GM23338 (cell line): Measurements from ENCODE around the gene HCN1. TPM values are rescaled to one million over a fixed set of nuclear protein-coding genes. Genes with fewer than 3 reads are reported as not detected.

Source experiments
- ATAC-seq: fragments of 200-7000 bp; cut with Tn5 transposase; 3 replicates; pipeline ENCODE4 v1.9.1; 2020
- DNase-seq: peaks from one replicate; pipeline ENCODE4 v3.0.0-alpha.2; 2015; ENCODE audit warnings: low spot score
- H2AFZ ChIP-seq: fragments of 200-600 bp; sonication (generic); 2 replicates; pipeline ENCODE4 v1.8.0; 2016; ENCODE audit warnings: antibody characterized with exemption, mild to moderate bottlenecking, moderate library complexity
- H3F3A ChIP-seq: fragments of 200-600 bp; sonication (generic); replicated peaks from 2 replicates; pipeline ENCODE4 v1.8.0; 2017; ENCODE audit warnings: antibody characterized with exemption, mixed run types, low read depth
- H3K27ac ChIP-seq: fragments of 200-600 bp; sonication (generic); 2 replicates; pipeline ENCODE4 v1.6.1; 2016; ENCODE audit warnings: low read depth
- H3K27me3 ChIP-seq: fragments of 200-600 bp; sonication (generic); 2 replicates; pipeline ENCODE4 v1.8.0; 2016; ENCODE audit warnings: mild to moderate bottlenecking, mixed run types, moderate library complexity; ENCODE audit not compliant: insufficient read depth
- H3K36me3 ChIP-seq: fragments of 200-600 bp; sonication (generic); 2 replicates; pipeline ENCODE4 v1.8.0; 2016; ENCODE audit warnings: mild to moderate bottlenecking; ENCODE audit not compliant: insufficient read depth
- H3K4me1 ChIP-seq: fragments of 200-600 bp; sonication (generic); 2 replicates; pipeline ENCODE4 v1.8.0; 2016; ENCODE audit warnings: mild to moderate bottlenecking, moderate library complexity; ENCODE audit not compliant: insufficient read depth
- H3K4me2 ChIP-seq: fragments of 200-600 bp; sonication (generic); 2 replicates; pipeline ENCODE4 v1.7.1; 2017; ENCODE audit warnings: mixed run types
- H3K4me3 ChIP-seq: fragments of 200-600 bp; sonication (generic); 2 replicates; pipeline ENCODE4 v1.6.1; 2016; ENCODE audit warnings: mixed run types
- H3K79me2 ChIP-seq: fragments of 200-600 bp; sonication (generic); replicated peaks from 2 replicates; pipeline ENCODE4 v1.8.0; 2017; ENCODE audit warnings: mild to moderate bottlenecking; ENCODE audit not compliant: insufficient read depth
- H3K9me2 ChIP-seq: fragments of 200-600 bp; sonication (generic); 2 replicates; pipeline ENCODE4 v1.8.0; 2017; ENCODE audit not compliant: insufficient read depth
- H4K20me1 ChIP-seq: fragments of 200-600 bp; sonication (generic); replicated peaks from 2 replicates; pipeline ENCODE4 v1.8.0; 2017; ENCODE audit warnings: mild to moderate bottlenecking; ENCODE audit not compliant: insufficient read depth
- H3K27ac Mint-ChIP-seq: 2 replicates; pipeline ENCODE4 v1.8.0; 2020; ENCODE audit warnings: inconsistent platforms, mild to moderate bottlenecking, moderate library complexity, mixed read lengths
- H3K27me3 Mint-ChIP-seq: 3 replicates; pipeline ENCODE4 v1.8.0; 2022; ENCODE audit warnings: low read depth, mild to moderate bottlenecking, moderate library complexity, mixed read lengths, inconsistent platforms; ENCODE audit not compliant: insufficient read depth, poor library complexity
- H3K36me3 Mint-ChIP-seq: 3 replicates; pipeline ENCODE4 v1.8.0; 2021; ENCODE audit warnings: low read depth, mild to moderate bottlenecking, inconsistent platforms, moderate library complexity, mixed read lengths
- H3K4me1 Mint-ChIP-seq: 3 replicates; pipeline ENCODE4 v1.8.0; 2020; ENCODE audit warnings: mild to moderate bottlenecking, inconsistent platforms, mixed read lengths
- H3K4me3 Mint-ChIP-seq: 3 replicates; pipeline ENCODE4 v1.8.0; 2021; ENCODE audit warnings: moderate library complexity, mild to moderate bottlenecking, inconsistent platforms, mixed read lengths
- H3K9me3 Mint-ChIP-seq: 3 replicates; pipeline ENCODE4 v1.8.0; 2020; ENCODE audit warnings: moderate library complexity, mild to moderate bottlenecking, inconsistent platforms, mixed read lengths
- CREB1 ChIP-seq: fragments of 250-450 bp; sonication (Bioruptor Pico); IDR thresholded peaks from 2 replicates; pipeline ENCODE4 v1.5.0; 2020; ENCODE audit warnings: low read depth, mild to moderate bottlenecking, moderate library complexity
- CTCF ChIP-seq, 2 experiments: fragments of 200-600 bp in 1 of 2; sonication (generic) in 1 of 2; conservative IDR thresholded peaks; 2 replicates each; pipeline versions ENCODE4 v1.5.1 to v1.6.1; 2016 to 2017; ENCODE audit warnings: antibody characterized with exemption in 2 of 2, low read depth in 2 of 2, mild to moderate bottlenecking in 2 of 2, moderate library complexity in 1 of 2
- ETS1 ChIP-seq: IDR thresholded peaks from 2 replicates; pipeline ENCODE4 v1.6.1; 2016; ENCODE audit warnings: antibody characterized with exemption
- EZH2 ChIP-seq: fragments of 200-600 bp; sonication (generic); IDR thresholded peaks from one replicate; pipeline ENCODE4 v1.8.0; 2017; ENCODE audit warnings: antibody characterized with exemption, mild to moderate bottlenecking, low read depth; ENCODE audit not compliant: unreplicated experiment
- EZH2phosphoT487 ChIP-seq: fragments of 200-600 bp; sonication (generic); IDR thresholded peaks from one replicate; pipeline ENCODE4 v1.8.1; 2018; ENCODE audit warnings: antibody characterized with exemption; ENCODE audit not compliant: unreplicated experiment
- JUNB ChIP-seq: IDR thresholded peaks from one replicate; pipeline ENCODE4 v1.6.1; 2016; ENCODE audit warnings: antibody characterized with exemption; ENCODE audit not compliant: unreplicated experiment
- NANOG ChIP-seq: IDR thresholded peaks from 2 replicates; pipeline ENCODE4 v1.6.1; 2016; ENCODE audit warnings: antibody characterized with exemption, borderline replicate concordance
- POLR2AphosphoS5 ChIP-seq: IDR thresholded peaks from 2 replicates; pipeline ENCODE4 v1.6.1; 2016; ENCODE audit warnings: antibody characterized with exemption, low read depth
- REST ChIP-seq: IDR thresholded peaks from one replicate; pipeline ENCODE4 v1.6.1; 2018; ENCODE audit warnings: antibody characterized with exemption; ENCODE audit not compliant: unreplicated experiment
- STAT1 ChIP-seq: IDR thresholded peaks from one replicate; pipeline ENCODE4 v1.6.1; 2016; ENCODE audit warnings: antibody characterized with exemption; ENCODE audit not compliant: unreplicated experiment
- ZNF114 ChIP-seq: fragments of 250-450 bp; sonication (Bioruptor Pico); IDR thresholded peaks from 2 replicates; pipeline ENCODE4 v1.5.0; 2020; ENCODE audit warnings: mild to moderate bottlenecking, moderate library complexity
- ZNF331 ChIP-seq: fragments of 250-450 bp; sonication (Bioruptor Pico); IDR thresholded peaks from 2 replicates; pipeline ENCODE4 v1.5.0; 2020; ENCODE audit warnings: low read depth, mild to moderate bottlenecking, moderate library complexity
- ZNF462 ChIP-seq: fragments of 250-450 bp; sonication (Bioruptor Pico); IDR thresholded peaks from 2 replicates; pipeline ENCODE4 v1.5.0; 2020; ENCODE audit warnings: mild to moderate bottlenecking, moderate library complexity
- polyA plus RNA-seq: library from polyadenylated mRNA; unstranded; fragments of >200 nt; fragmentation: Nextera tagmentation; extraction: Ambion mirVana; gene quantifications from 2 replicates; pipeline ENCODE4 v1.2.1, GENCODE V29; 2016
- total RNA-seq: library from RNA; depleted of rRNA; stranded (reverse); fragments of >200 nt; shearing (Covaris generic); gene quantifications from 2 replicates; pipeline ENCODE4 v1.2.3, GENCODE V29; 2014

The HCN1 gene
- total and polyA plus RNA-seq, 2 experiments from 2014 or later: 2.8 to 6.9 TPM

- no peaks in the 10 kb centered on the region; the same call in 1 of the 2 replicates for H3K9me2 ChIP-seq
- H3K27me3 ChIP-seq: no peaks in the 10 kb centered on the region
- H3K4me3 ChIP-seq: no peak overlapping the region
- DNase-seq (no peak), ATAC-seq (no peak)
- no peak overlapping the region for H2AFZ ChIP-seq
- H3K9me3 Mint-ChIP-seq: no peaks in the 10 kb centered on the region
- H3K27me3 Mint-ChIP-seq: peaks cover 2% of the 10 kb centered on the region
- H3K4me1 Mint-ChIP-seq: peaks cover 10% of the 10 kb centered on the region; the same call in 2 of the 3 replicates
- no peak overlapping the region for H3K27ac Mint-ChIP-seq
- no peaks in the 10 kb centered on the region for H4K20me1 ChIP-seq
- no peaks in the 10 kb centered on the region for H3K36me3 ChIP-seq
- no peaks in the 10 kb centered on the region for H3K79me2 ChIP-seq
- H3K27ac ChIP-seq: no peak overlapping the region
- no peak overlapping the region for H3K4me3 Mint-ChIP-seq
- H3K36me3 Mint-ChIP-seq: no peaks in the 10 kb centered on the region
- TF ChIP-seq CREB1 (no peak), REST (no peak), ZNF331 (CRISPR knock-in tag) (no peak), EZH2phosphoT487 (no peak), ZNF114 (no peak), ZNF462 (no peak), POLR2AphosphoS5 (no peak), ETS1 (no peak), STAT1 (no peak), NANOG (no peak), JUNB (no peak), EZH2 (no peak), CTCF (conservative IDR thresholded peaks at IDR 0.05; ENCODE audit: low read depth in 2 of 2) (no peak)
- H3F3A ChIP-seq: no peaks in the 10 kb centered on the region
- H3K4me2 ChIP-seq: no peak overlapping the region
- H3K4me1 ChIP-seq: no peaks in the 10 kb centered on the region; the same call in 1 of the 2 replicates
Observed at GRCh38 chr5:45623832-45624231, 72.3 kb downstream of the HCN1 start.
